Activated CD4-positive, alpha-beta T cell treated with anti-CD3 and anti-CD28 coated beads, Interleukin-2, amount 50 U/mL, for 48 hours (primary cell): ENCODE results near the gene IFT25.

ENCODE experiments used
- DNase-seq, 2 experiments: peaks; one replicate each; pipeline ENCODE4 v3.0.0-alpha.2; 2020

Gene IFT25

GRCh38 chr1:53956308-53957168 lies 11.0 kb upstream of the IFT25 start:
- DNase-seq = no peak

GRCh38 chr1:53954128-53954527 lies 8.6 kb upstream of the IFT25 start:
- no peak for DNase-seq

GRCh38 chr1:53951697-53952096 lies 6.2 kb upstream of the IFT25 start:
- no peak for DNase-seq

- DNase-seq = peak; percentile 20 to 33
Observed at GRCh38 chr1:53949023-53949990, 3.8 kb upstream of the IFT25 start.

- no peak for DNase-seq
Observed at GRCh38 chr1:53948291-53948690, 2.8 kb upstream of the IFT25 start.

GRCh38 chr1:53947172-53947907 lies 1.8 kb upstream of the IFT25 start:
- DNase-seq = no peak

- no peak for DNase-seq
Observed at GRCh38 chr1:53946252-53947171, 1.0 kb upstream of the IFT25 start, which contains the start of gene LRRC42. TSS of gene LRRC42 (plus strand) at chr1:53946350. CDS start at chr1:53952000, 5,650 bp downstream.

- no peak for DNase-seq
Observed at GRCh38 chr1:53945183-53945432, 391 bp downstream of the IFT25 start.

GRCh38 chr1:53944469-53945182 lies 873 bp downstream of the IFT25 start:
- peak in 1 of 2 experiments; percentile 7 for DNase-seq

GRCh38 chr1:53943490-53944043 lies 1.9 kb downstream of the IFT25 start:
- no peak for DNase-seq

- no peak for DNase-seq
Observed at GRCh38 chr1:53943090-53943489, 2.4 kb downstream of the IFT25 start.

- no peak for DNase-seq
Observed at GRCh38 chr1:53942127-53942957, 3.2 kb downstream of the IFT25 start.

- DNase-seq = no peak
Observed at GRCh38 chr1:53938136-53938830, 7.2 kb downstream of the IFT25 start.

- DNase-seq = no peak
Observed at GRCh38 chr1:53936430-53936829, 9.1 kb downstream of the IFT25 start.

- no peak for DNase-seq
Observed at GRCh38 chr1:53934170-53934765, 11.2 kb downstream of the IFT25 start.

- no peak for DNase-seq
Observed at GRCh38 chr1:53931523-53931922, 14.0 kb downstream of the IFT25 start.

- no peak for DNase-seq
Observed at GRCh38 chr1:53930932-53931331, 14.6 kb downstream of the IFT25 start.

- no peak for DNase-seq
Observed at GRCh38 chr1:53929246-53929960, 16.1 kb downstream of the IFT25 start.
